H1 (cell line): ENCODE data around the gene RRP1. TPM values are rescaled to one million over a fixed set of nuclear protein-coding genes. Genes with fewer than 3 reads are reported as not detected.

Experiments used
- CTCF ChIA-PET: fragments of 300-600 bp; sonication (Branson Sonifier 250); formaldehyde crosslinking; loops from one replicate; lab custom pipeline; 2021; ENCODE audit not compliant: partially characterized antibody; lab: Charles Lee
- POLR2A ChIA-PET: fragments of 300-600 bp; sonication (Branson Sonifier 250); formaldehyde crosslinking; loops from one replicate; lab custom pipeline; 2021; ENCODE audit warnings: inconsistent platforms; ENCODE audit not compliant: partially characterized antibody; lab: Charles Lee
- DNase-seq, 2 experiments: peaks; one replicate each; pipeline versions ENCODE4 v3.0.0 to v3.0.0-alpha.2; 2010 to 2022; ENCODE audit warnings: low spot score in 2 of 2, low read depth in 1 of 2, mixed read lengths in 1 of 2
- FAIRE-seq: peaks from 2 replicates; lab custom pipeline; 2011; peaks lifted over from hg19 to GRCh38; lab: Jason Lieb, UNC
- H2AFZ ChIP-seq: 2 replicates; pipeline ENCODE4 v1.8.1; 2012; ENCODE audit warnings: low read length, inconsistent platforms
- H2AK5ac ChIP-seq: 2 replicates; pipeline ENCODE4 v1.6.1; 2013; ENCODE audit warnings: low read depth, low read length
- H2BK120ac ChIP-seq: replicated peaks from 2 replicates; pipeline ENCODE3; 2013; ENCODE audit warnings: low read depth, low read length, inconsistent platforms
- H2BK12ac ChIP-seq: 2 replicates; pipeline ENCODE4 v1.6.1; 2013; ENCODE audit warnings: low read depth, low read length
- H2BK15ac ChIP-seq: 2 replicates; pipeline ENCODE4 v1.6.1; 2013; ENCODE audit warnings: low read length
- H2BK20ac ChIP-seq: 2 replicates; pipeline ENCODE4 v1.6.1; 2013; ENCODE audit warnings: low read length
- H2BK5ac ChIP-seq: 2 replicates; pipeline ENCODE4 v1.6.1; 2013; ENCODE audit warnings: low read depth, low read length
- H3K14ac ChIP-seq: 2 replicates; pipeline ENCODE4 v1.6.1; 2013; ENCODE audit warnings: inconsistent platforms; ENCODE audit not compliant: insufficient read length
- H3K18ac ChIP-seq: 2 replicates; pipeline ENCODE4 v1.6.1; 2013; ENCODE audit warnings: low read length; ENCODE audit errors: extremely low read depth
- H3K23ac ChIP-seq: 2 replicates; pipeline ENCODE4 v1.6.1; 2013; ENCODE audit warnings: inconsistent platforms; ENCODE audit not compliant: insufficient read length
- H3K23me2 ChIP-seq: 2 replicates; pipeline ENCODE4 v1.6.1; 2013; ENCODE audit warnings: low read depth, low read length
- H3K27ac ChIP-seq: 2 replicates; pipeline ENCODE4 v1.6.1; 2011; ENCODE audit warnings: low read depth, low read length, inconsistent platforms
- H3K27me3 ChIP-seq, 4 experiments: replicated peaks in 1 of 4; 1 replicate in 1 of 4; 2 replicates in 3 of 4; pipeline versions ENCODE4 v1.6.1 to v1.8.1; 2011 to 2013; ENCODE audit warnings: low read length in 3 of 4, mild to moderate bottlenecking in 3 of 4, inconsistent platforms in 2 of 4, mixed read lengths in 2 of 4, moderate library complexity in 1 of 4; ENCODE audit not compliant: control insufficient read depth in 3 of 4, insufficient read depth in 3 of 4; ENCODE audit errors: extremely low read depth in 1 of 4
- H3K36me3 ChIP-seq, 4 experiments: 2 replicates each; pipeline versions ENCODE4 v1.6.1 to v1.8.1; 2011 to 2013; ENCODE audit warnings: mild to moderate bottlenecking in 4 of 4, low read length in 3 of 4, moderate library complexity in 2 of 4, control low read depth in 1 of 4, inconsistent platforms in 1 of 4; ENCODE audit not compliant: insufficient read depth in 4 of 4, control insufficient read depth in 2 of 4
- H3K4ac ChIP-seq: replicated peaks from 2 replicates; pipeline ENCODE3; 2013; ENCODE audit warnings: low read length, low read depth, mixed read lengths, inconsistent platforms; ENCODE audit not compliant: insufficient read length
- H3K4me1 ChIP-seq, 4 experiments: replicated peaks in 1 of 4; 1 replicate in 1 of 4; 2 replicates in 3 of 4; pipeline versions ENCODE4 v1.6.1 to v1.8.1; 2011 to 2013; ENCODE audit warnings: low read length in 3 of 4, inconsistent platforms in 2 of 4, mixed read lengths in 1 of 4; ENCODE audit not compliant: insufficient read depth in 4 of 4, control insufficient read depth in 3 of 4
- H3K4me2 ChIP-seq, 2 experiments: 2 replicates each; pipeline versions ENCODE4 v1.6.1 to v1.8.1; 2011 to 2013; ENCODE audit warnings: low read depth in 2 of 2, low read length in 2 of 2, control low read depth in 1 of 2, inconsistent platforms in 1 of 2, mild to moderate bottlenecking in 1 of 2; ENCODE audit not compliant: insufficient read depth in 1 of 2
- H3K4me3 ChIP-seq, 4 experiments: fragments of 200-600, 300-600 bp in 1 of 4; sonication (generic), shearing (Covaris generic), sonication (Bioruptor Twin) in 1 of 4; 2 replicates each; pipeline versions ENCODE4 v1.5.1 to v1.8.1; 2011 to 2016; ENCODE audit warnings: low read length in 4 of 4, low read depth in 3 of 4, control low read depth in 2 of 4, inconsistent platforms in 2 of 4, mild to moderate bottlenecking in 2 of 4, mixed read lengths in 1 of 4, moderate library complexity in 1 of 4; ENCODE audit not compliant: insufficient read depth in 2 of 4; ENCODE audit errors: extremely low read depth in 1 of 4
- H3K56ac ChIP-seq: replicated peaks from 2 replicates; pipeline ENCODE3; 2013; ENCODE audit warnings: low read depth, mild to moderate bottlenecking, mixed read lengths, low read length, inconsistent platforms; ENCODE audit not compliant: insufficient read length
- H3K79me1 ChIP-seq: 2 replicates; pipeline ENCODE4 v1.6.1; 2013; ENCODE audit warnings: low read depth, low read length, control low read depth
- H3K79me2 ChIP-seq, 2 experiments: 2 replicates each; pipeline versions ENCODE4 v1.6.1 to v1.8.1; 2012 to 2013; ENCODE audit warnings: low read length in 2 of 2, mild to moderate bottlenecking in 2 of 2, inconsistent platforms in 1 of 2; ENCODE audit not compliant: insufficient read depth in 2 of 2, control insufficient read depth in 1 of 2
- H3K9ac ChIP-seq, 4 experiments: replicated peaks in 1 of 4; 1 replicate in 1 of 4; 2 replicates in 3 of 4; pipeline versions ENCODE4 v1.6.1 to v1.8.1; 2011 to 2013; ENCODE audit warnings: low read depth in 3 of 4, low read length in 3 of 4, control low read depth in 2 of 4, mild to moderate bottlenecking in 2 of 4, moderate library complexity in 2 of 4, inconsistent platforms in 1 of 4; ENCODE audit errors: extremely low read depth in 1 of 4
- H3K9me3 ChIP-seq, 2 experiments: 2 replicates each; pipeline versions ENCODE4 v1.6.1 to v1.8.1; 2012 to 2013; ENCODE audit warnings: mild to moderate bottlenecking in 2 of 2, moderate library complexity in 2 of 2, control low read depth in 1 of 2, inconsistent platforms in 1 of 2, low read depth in 1 of 2, low read length in 1 of 2, mixed read lengths in 1 of 2; ENCODE audit not compliant: insufficient read depth in 2 of 2
- H4K20me1 ChIP-seq, 2 experiments: replicated peaks in 1 of 2; 2 replicates each; pipeline versions ENCODE3 to v1.8.1; 2011 to 2013; ENCODE audit warnings: inconsistent platforms in 2 of 2, low read length in 2 of 2, mild to moderate bottlenecking in 1 of 2; ENCODE audit not compliant: insufficient read depth in 2 of 2, control insufficient read depth in 1 of 2
- H4K5ac ChIP-seq: 2 replicates; pipeline ENCODE4 v1.6.1; 2013; ENCODE audit warnings: low read length, low read depth, mixed read lengths, inconsistent platforms; ENCODE audit not compliant: insufficient read length
- H4K8ac ChIP-seq: 2 replicates; pipeline ENCODE4 v1.8.0; 2013; ENCODE audit warnings: mild to moderate bottlenecking, moderate library complexity, low read length, inconsistent platforms; ENCODE audit not compliant: insufficient read depth; ENCODE audit errors: extremely low read depth
- H4K91ac ChIP-seq: replicated peaks from 2 replicates; pipeline ENCODE3; 2013; ENCODE audit warnings: low read length, mixed read lengths, inconsistent platforms; ENCODE audit not compliant: insufficient read length
- CBX5 ChIP-seq: fragments of 300-800, 300-1000 bp; sonication (generic); IDR thresholded peaks from 2 replicates; pipeline ENCODE4 v1.7.1; 2016; ENCODE audit warnings: antibody characterized with exemption, low read length, low read depth
- CHD2 ChIP-seq: IDR thresholded peaks from 2 replicates; pipeline ENCODE4 v1.6.1; 2012; ENCODE audit warnings: low read length, improper control_type of control experiment
- EGR1 ChIP-seq: IDR thresholded peaks from 2 replicates; pipeline ENCODE4 v1.6.1; 2011; ENCODE audit warnings: low read depth, low read length, borderline replicate concordance
- KDM1A ChIP-seq: fragments of 200-600, 300-600 bp; sonication (generic); IDR thresholded peaks from 2 replicates; pipeline ENCODE4 v1.7.1; 2016; ENCODE audit warnings: mild to moderate bottlenecking, low read length, borderline replicate concordance
- POLR2A ChIP-seq, 2 experiments: IDR thresholded peaks; 1 replicate in 1 of 2; 2 replicates in 1 of 2; pipeline ENCODE4 v1.6.1; 2011; ENCODE audit warnings: low read depth in 2 of 2, low read length in 2 of 2, mild to moderate bottlenecking in 2 of 2; ENCODE audit errors: control extremely low read depth in 1 of 2
- SUZ12 ChIP-seq: fragments of 200-600 bp; sonication (generic); IDR thresholded peaks from 2 replicates; pipeline ENCODE4 v1.6.1; 2012; ENCODE audit warnings: mild to moderate bottlenecking, inconsistent platforms, low read length, moderate library complexity, mixed read lengths
- WGBS, 2 experiments: shearing (Covaris generic) in 1 of 2; methylation state at CpG; one replicate each; pipeline versions ENCODE4 v1.1.6 to v1.1.7; 2013 to 2015; ENCODE audit warnings: low lambda C conversion rate in 2 of 2, mixed read lengths in 2 of 2, inconsistent platforms in 1 of 2, low coverage in 1 of 2, missing lambda C conversion rate in 1 of 2; ENCODE audit not compliant: insufficient replicate concordance in 2 of 2, insufficient coverage in 1 of 2, insufficient read length in 1 of 2; ENCODE audit errors: extremely low coverage in 1 of 2, missing lambda C conversion rate in 1 of 2; 5-methylcytosine and 5-hydroxymethylcytosine counted together
- polyA plus RNA-seq, 7 experiments: library from polyadenylated mRNA; depleted of rRNA in 3 of 7; stranded (reverse) in 5 of 7; unstranded in 2 of 7; fragments of >200 nt in 5 of 7; fragments of 200-250 nt in 2 of 7; gene quantifications; 1 replicate in 5 of 7; 2 replicates in 1 of 7; 4 replicates in 1 of 7; pipeline versions ENCODE4 v1.2.1 to v1.2.3, GENCODE V29; 2011 to 2013; ENCODE audit warnings: missing spikeins in 2 of 7, mixed read lengths in 2 of 7
- total RNA-seq: library from RNA; stranded (reverse); fragmentation: NEBNext Ultra II Directional; extraction: Animal tissue kit (Norgen Biotek cat#: 25700); gene quantifications from 2 replicates; pipeline ENCODE4 v1.2.1, GENCODE V29; 2021

The RRP1 gene
- total and polyA plus RNA-seq, 2 of the 8 experiments (the other 6 are each of a cell fraction or from before 2014, with no cell fraction given): 11.6 to 55.2 TPM

DNA sequence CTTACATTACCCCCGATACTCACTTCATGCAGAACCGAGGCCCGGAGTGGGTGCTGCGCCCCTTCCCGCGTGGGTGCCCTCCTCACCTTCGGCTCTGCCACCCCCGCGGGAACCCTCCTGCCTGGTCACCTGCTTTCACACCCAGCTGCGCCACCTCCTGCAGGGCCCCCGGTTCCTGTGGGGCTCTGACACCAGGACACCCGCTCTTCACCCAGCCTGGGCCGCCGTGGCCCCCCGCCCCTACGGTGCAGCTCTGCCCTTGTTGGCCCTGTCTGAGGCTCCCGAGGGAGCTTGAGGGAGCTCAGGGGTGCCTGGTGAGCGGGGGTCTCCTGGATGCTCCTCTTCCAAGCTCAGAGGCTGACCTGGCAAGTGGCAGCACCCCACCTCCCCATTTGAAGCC lies 19.0 kb downstream of the RRP1 start:
- H2BK15ac ChIP-seq: no peak overlapping the region
- peaks cover 0 to 6% (median 3%) of the 10 kb centered on the region in 4 experiments; a peak in 5 of 7 replicates for H3K4me1 ChIP-seq
- H2BK120ac ChIP-seq: no peak overlapping the region
- no peak overlapping the region for H2AFZ ChIP-seq
- no peak overlapping the region for H3K18ac ChIP-seq
- no peak overlapping the region for H3K14ac ChIP-seq
- H3K27me3 ChIP-seq: no peaks in the 10 kb centered on the region
- peaks cover 0 to 10% (median 5%) of the 10 kb centered on the region in 4 experiments; a peak in 5 of 8 replicates for H3K36me3 ChIP-seq
- H3K9ac ChIP-seq: no peak overlapping the region
- H4K91ac ChIP-seq: no peak overlapping the region
- no peaks in the 10 kb centered on the region for H3K23me2 ChIP-seq
- no peak overlapping the region for H3K4me2 ChIP-seq
- no peak overlapping the region for H3K4me3 ChIP-seq
- H3K79me2 ChIP-seq: no peaks in the 10 kb centered on the region
- no peak overlapping the region for H2BK20ac ChIP-seq
- peak overlapping the region; percentile 65 for H4K8ac ChIP-seq
- H3K9me3 ChIP-seq: no peaks in the 10 kb centered on the region
- POLR2A ChIA-PET: interaction anchor here (1.0 to 8.4 kb wide), 8 partner anchors 8 to 167 kb away, joined by 3 to 80 read pairs (median 5); partner anchors contain the start of gene RRP1
- H4K5ac ChIP-seq: no peak overlapping the region
- no peak overlapping the region; the same call in 1 of the 2 replicates for H2BK5ac ChIP-seq
- no peak overlapping the region for H3K4ac ChIP-seq
- H3K79me1 ChIP-seq: no peaks in the 10 kb centered on the region
- no peak overlapping the region for H2BK12ac ChIP-seq
- FAIRE-seq (no peak), DNase-seq (no peak)
- no peak overlapping the region for H3K27ac ChIP-seq
- no peak overlapping the region for H2AK5ac ChIP-seq
- WGBS, 2 experiments: 89% methylated on average over 18 of the region's 18 CpGs; no CpG with 5 or more reads in 1 of the 2 experiments
- H4K20me1 ChIP-seq: peaks cover 0 to under 1% of the 10 kb centered on the region in 2 experiments
- no peak for TF ChIP-seq CHD2
- no peak for TF ChIP-seq KDM1A
- TF ChIP-seq EGR1: no peak
- no peak for TF ChIP-seq CBX5
- no peak for TF ChIP-seq POLR2A (IDR thresholded peaks at IDR 0.05; ENCODE audit: control extremely low read depth in 1 of 2, low read depth in 2 of 2, low read length in 2 of 2)
- TF ChIP-seq SUZ12: no peak
- H3K23ac ChIP-seq: no peak overlapping the region
- H3K56ac ChIP-seq: no peak overlapping the region
- CTCF ChIA-PET: interaction anchor here (1.1 to 2.1 kb wide), 4 partner anchors 10 to 167 kb away, joined by 3 to 8 read pairs (median 4); partner anchors contain the start of gene RRP1
